Liver (tissue), 3 donors: ENCODE data around the gene CSTPP1.

Source experiments
- CTCF ChIP-seq: fragments of 150-350 bp; IDR thresholded peaks from 2 replicates; pipeline ENCODE4 v1.5.1; 2017; ENCODE audit warnings: improper control_type of control experiment, low read depth, low read length; ENCODE audit not compliant: missing input control
- EGR1 ChIP-seq, 2 donors: IDR thresholded peaks; 2 replicates each; pipeline ENCODE4 v1.6.1; 2016 to 2018; ENCODE audit warnings: antibody characterized with exemption in 2 of 2, low read depth in 2 of 2
- TAF1 ChIP-seq: conservative IDR thresholded peaks from 2 replicates; pipeline ENCODE4 v1.6.1; 2016; ENCODE audit warnings: antibody characterized with exemption, mild to moderate bottlenecking
- TF ChIP-seq, protein P1 (sequence below): IDR thresholded peaks from 2 replicates; pipeline ENCODE4 v1.6.1; 2016; ENCODE audit warnings: antibody characterized with exemption, mild to moderate bottlenecking
- donor health status: healthy.
- donor health status: healthy.

GRCh38 chr11:47157805-47158204 lies 221.2 kb downstream of the CSTPP1 start:
- no peak for TF ChIP-seq CTCF
- TF ChIP-seq TAF1 = no peak
- TF ChIP-seq, protein P1, sequence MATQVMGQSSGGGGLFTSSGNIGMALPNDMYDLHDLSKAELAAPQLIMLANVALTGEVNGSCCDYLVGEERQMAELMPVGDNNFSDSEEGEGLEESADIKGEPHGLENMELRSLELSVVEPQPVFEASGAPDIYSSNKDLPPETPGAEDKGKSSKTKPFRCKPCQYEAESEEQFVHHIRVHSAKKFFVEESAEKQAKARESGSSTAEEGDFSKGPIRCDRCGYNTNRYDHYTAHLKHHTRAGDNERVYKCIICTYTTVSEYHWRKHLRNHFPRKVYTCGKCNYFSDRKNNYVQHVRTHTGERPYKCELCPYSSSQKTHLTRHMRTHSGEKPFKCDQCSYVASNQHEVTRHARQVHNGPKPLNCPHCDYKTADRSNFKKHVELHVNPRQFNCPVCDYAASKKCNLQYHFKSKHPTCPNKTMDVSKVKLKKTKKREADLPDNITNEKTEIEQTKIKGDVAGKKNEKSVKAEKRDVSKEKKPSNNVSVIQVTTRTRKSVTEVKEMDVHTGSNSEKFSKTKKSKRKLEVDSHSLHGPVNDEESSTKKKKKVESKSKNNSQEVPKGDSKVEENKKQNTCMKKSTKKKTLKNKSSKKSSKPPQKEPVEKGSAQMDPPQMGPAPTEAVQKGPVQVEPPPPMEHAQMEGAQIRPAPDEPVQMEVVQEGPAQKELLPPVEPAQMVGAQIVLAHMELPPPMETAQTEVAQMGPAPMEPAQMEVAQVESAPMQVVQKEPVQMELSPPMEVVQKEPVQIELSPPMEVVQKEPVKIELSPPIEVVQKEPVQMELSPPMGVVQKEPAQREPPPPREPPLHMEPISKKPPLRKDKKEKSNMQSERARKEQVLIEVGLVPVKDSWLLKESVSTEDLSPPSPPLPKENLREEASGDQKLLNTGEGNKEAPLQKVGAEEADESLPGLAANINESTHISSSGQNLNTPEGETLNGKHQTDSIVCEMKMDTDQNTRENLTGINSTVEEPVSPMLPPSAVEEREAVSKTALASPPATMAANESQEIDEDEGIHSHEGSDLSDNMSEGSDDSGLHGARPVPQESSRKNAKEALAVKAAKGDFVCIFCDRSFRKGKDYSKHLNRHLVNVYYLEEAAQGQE = no peak
- no peak for TF ChIP-seq EGR1 (IDR thresholded peaks at IDR 0.05; ENCODE audit: low read depth in 2 of 2)
